Stimulated activated CD8-positive, alpha-beta memory T cell treated with anti-CD3 and anti-CD28 coated beads, Interleukin-4, amount 100 ng/mL, for 4 hours (primary cell): ENCODE data around the gene TMEM132C.

Experiments
- DNase-seq, 2 donors: peaks; one replicate each; pipeline ENCODE4 v3.0.0-alpha.2; 2020; ENCODE audit warnings: low read depth in 2 of 2, low spot score in 1 of 2

Gene TMEM132C

GRCh38 chr12:128699106-128699505 is 432.1 kb downstream of the TMEM132C start:
- no peak for DNase-seq

GRCh38 chr12:128702371-128702770 is 435.4 kb downstream of the TMEM132C start:
- no peak for DNase-seq

GRCh38 chr12:128705140-128705539 is 438.2 kb downstream of the TMEM132C start:
- DNase-seq = no peak

- DNase-seq = no peak
Observed at GRCh38 chr12:128707488-128707887, 440.5 kb downstream of the TMEM132C start.

GRCh38 chr12:128708789-128709188 is 441.8 kb downstream of the TMEM132C start:
- no peak for DNase-seq

- no peak for DNase-seq
Observed at GRCh38 chr12:128709660-128710059, 442.7 kb downstream of the TMEM132C start.

- DNase-seq = no peak
Observed at GRCh38 chr12:128711486-128711885, 444.5 kb downstream of the TMEM132C start.

GRCh38 chr12:128712622-128713021 is 445.7 kb downstream of the TMEM132C start:
- no peak for DNase-seq

GRCh38 chr12:128715485-128715884 is 448.5 kb downstream of the TMEM132C start:
- DNase-seq = no peak

- DNase-seq = no peak
Observed at GRCh38 chr12:128724468-128725046, 457.6 kb downstream of the TMEM132C start.

GRCh38 chr12:128726886-128727285 is 459.9 kb downstream of the TMEM132C start:
- no peak for DNase-seq

GRCh38 chr12:128727461-128727860 is 460.5 kb downstream of the TMEM132C start:
- no peak for DNase-seq

- DNase-seq = no peak
Observed at GRCh38 chr12:128727999-128728398, 461.0 kb downstream of the TMEM132C start.

GRCh38 chr12:128729628-128730121 is 462.7 kb downstream of the TMEM132C start:
- DNase-seq = no peak

- DNase-seq = no peak
Observed at GRCh38 chr12:128734371-128734770, 467.4 kb downstream of the TMEM132C start.

- DNase-seq = no peak
Observed at GRCh38 chr12:128737292-128737966, 470.5 kb downstream of the TMEM132C start.

GRCh38 chr12:128743916-128744315 is 476.9 kb downstream of the TMEM132C start:
- no peak for DNase-seq

- DNase-seq = no peak
Observed at GRCh38 chr12:128745772-128746689, 479.1 kb downstream of the TMEM132C start.

- no peak for DNase-seq
Observed at GRCh38 chr12:128747441-128747840, 480.5 kb downstream of the TMEM132C start.

- DNase-seq = no peak
Observed at GRCh38 chr12:128752386-128752785, 485.4 kb downstream of the TMEM132C start.

GRCh38 chr12:128753438-128753837 is 486.5 kb downstream of the TMEM132C start:
- DNase-seq = no peak

- no peak for DNase-seq
Observed at GRCh38 chr12:128754275-128754674, 487.3 kb downstream of the TMEM132C start.
